H1 (cell line): ENCODE data around the gene MAML3.

Experiments
- ATF3 ChIP-seq: IDR thresholded peaks from 2 replicates; pipeline ENCODE4 v1.6.1; 2011; ENCODE audit warnings: low read depth, mild to moderate bottlenecking, low read length; ENCODE audit not compliant: insufficient read depth
- CEBPB ChIP-seq: IDR thresholded peaks from 2 replicates; pipeline ENCODE4 v1.6.1; 2012; ENCODE audit warnings: low read depth, low read length
- CHD2 ChIP-seq: IDR thresholded peaks from 2 replicates; pipeline ENCODE4 v1.6.1; 2012; ENCODE audit warnings: low read length, improper control_type of control experiment
- CREB1 ChIP-seq: IDR thresholded peaks from 2 replicates; pipeline ENCODE4 v1.6.1; 2012; ENCODE audit warnings: inconsistent platforms
- CTCF ChIP-seq, 3 experiments: IDR thresholded peaks; 1 replicate in 2 of 3; 2 replicates in 1 of 3; pipeline versions ENCODE4 v1.5.1 to v1.6.1; 2011; ENCODE audit warnings: low read length in 3 of 3, mild to moderate bottlenecking in 3 of 3, inconsistent platforms in 2 of 3, low read depth in 1 of 3, moderate library complexity in 1 of 3; ENCODE audit not compliant: insufficient read depth in 1 of 3; ENCODE audit errors: control extremely low read depth in 1 of 3
- EGR1 ChIP-seq: IDR thresholded peaks from 2 replicates; pipeline ENCODE4 v1.6.1; 2011; ENCODE audit warnings: low read depth, low read length, borderline replicate concordance
- EZH2 ChIP-seq: fragments of 200-600 bp; sonication (generic); IDR thresholded peaks from 2 replicates; pipeline ENCODE4 v1.7.1; 2012; ENCODE audit warnings: low read depth, mild to moderate bottlenecking, moderate library complexity, low read length, inconsistent platforms; ENCODE audit not compliant: severe bottlenecking
- MAFK ChIP-seq: IDR thresholded peaks from 2 replicates; pipeline ENCODE4 v1.6.1; 2012; ENCODE audit warnings: low read depth, mild to moderate bottlenecking, improper control_type of control experiment, low read length
- PHF8 ChIP-seq: fragments of 200-600 bp; sonication (generic); conservative IDR thresholded peaks from 2 replicates; pipeline ENCODE4 v1.7.1; 2012; ENCODE audit warnings: low read depth, mild to moderate bottlenecking, inconsistent platforms, low read length, moderate library complexity
- POLR2A ChIP-seq, 2 experiments: IDR thresholded peaks; 1 replicate in 1 of 2; 2 replicates in 1 of 2; pipeline ENCODE4 v1.6.1; 2011; ENCODE audit warnings: low read depth in 2 of 2, low read length in 2 of 2, mild to moderate bottlenecking in 2 of 2; ENCODE audit errors: control extremely low read depth in 1 of 2
- POLR2AphosphoS5 ChIP-seq: IDR thresholded peaks from 2 replicates; pipeline ENCODE4 v1.6.1; 2011; ENCODE audit warnings: low read depth, low read length
- RFX5 ChIP-seq: IDR thresholded peaks from 2 replicates; pipeline ENCODE4 v1.6.1; 2011; ENCODE audit warnings: low read depth, low read length, improper control_type of control experiment, borderline replicate concordance
- SP1 ChIP-seq: IDR thresholded peaks from 2 replicates; pipeline ENCODE4 v1.6.1; 2011; ENCODE audit warnings: low read depth, low read length
- YY1 ChIP-seq: IDR thresholded peaks from 2 replicates; pipeline ENCODE4 v1.6.1; 2011; ENCODE audit warnings: low read depth, mild to moderate bottlenecking, low read length

GRCh38 chr4:139725236-139725635 lies 428.7 kb downstream of the MAML3 start:
- TF ChIP-seq CTCF (IDR thresholded peaks at IDR 0.05; ENCODE audit: control extremely low read depth in 1 of 3, insufficient read depth in 1 of 3, low read depth in 1 of 3, low read length in 3 of 3) (no peak), SP1 (no peak), EZH2 (no peak), POLR2AphosphoS5 (no peak), POLR2A (IDR thresholded peaks at IDR 0.05; ENCODE audit: control extremely low read depth in 1 of 2, low read depth in 2 of 2, low read length in 2 of 2) (no peak), CEBPB (no peak), CHD2 (no peak), RFX5 (no peak), CREB1 (no peak), ATF3 (no peak), EGR1 (no peak), YY1 (no peak), MAFK (no peak), PHF8 (no peak)
